ENCODE measurements around the gene SMYD1.

Gene SMYD1

DNA sequence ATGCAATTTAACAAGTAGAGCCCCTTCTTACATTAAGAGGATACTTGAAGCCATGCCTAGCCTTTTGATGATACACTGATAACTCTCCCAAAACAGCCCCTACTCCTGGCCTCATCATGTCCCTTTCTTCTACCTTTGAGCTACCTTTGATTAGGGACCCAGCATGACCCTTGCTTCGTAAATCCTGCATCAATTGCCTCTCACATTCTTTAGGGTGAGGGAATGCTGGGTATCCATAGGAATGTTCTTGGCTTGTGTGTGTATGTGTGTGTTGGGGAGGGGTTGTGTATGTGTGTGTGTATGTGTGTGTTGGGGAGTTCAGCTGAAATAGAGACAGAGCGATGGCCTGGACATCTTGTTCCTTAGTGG is 6.7 kb upstream of the SMYD1 start:
- ATAC-seq: no peak; the same call in 2 of the 3 replicates
- TF ChIP-seq, protein P1, sequence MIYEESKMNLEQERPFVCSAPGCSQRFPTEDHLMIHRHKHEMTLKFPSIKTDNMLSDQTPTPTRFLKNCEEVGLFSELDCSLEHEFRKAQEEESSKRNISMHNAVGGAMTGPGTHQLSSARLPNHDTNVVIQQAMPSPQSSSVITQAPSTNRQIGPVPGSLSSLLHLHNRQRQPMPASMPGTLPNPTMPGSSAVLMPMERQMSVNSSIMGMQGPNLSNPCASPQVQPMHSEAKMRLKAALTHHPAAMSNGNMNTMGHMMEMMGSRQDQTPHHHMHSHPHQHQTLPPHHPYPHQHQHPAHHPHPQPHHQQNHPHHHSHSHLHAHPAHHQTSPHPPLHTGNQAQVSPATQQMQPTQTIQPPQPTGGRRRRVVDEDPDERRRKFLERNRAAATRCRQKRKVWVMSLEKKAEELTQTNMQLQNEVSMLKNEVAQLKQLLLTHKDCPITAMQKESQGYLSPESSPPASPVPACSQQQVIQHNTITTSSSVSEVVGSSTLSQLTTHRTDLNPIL (CRISPR knock-in tag; IDR thresholded peaks at IDR 0.05; ENCODE audit: low read depth): no peak
- TF ChIP-seq PPARA (CRISPR knock-in tag; IDR thresholded peaks at IDR 0.05; ENCODE audit: borderline replicate concordance): no peak
- TF ChIP-seq, protein P2, sequence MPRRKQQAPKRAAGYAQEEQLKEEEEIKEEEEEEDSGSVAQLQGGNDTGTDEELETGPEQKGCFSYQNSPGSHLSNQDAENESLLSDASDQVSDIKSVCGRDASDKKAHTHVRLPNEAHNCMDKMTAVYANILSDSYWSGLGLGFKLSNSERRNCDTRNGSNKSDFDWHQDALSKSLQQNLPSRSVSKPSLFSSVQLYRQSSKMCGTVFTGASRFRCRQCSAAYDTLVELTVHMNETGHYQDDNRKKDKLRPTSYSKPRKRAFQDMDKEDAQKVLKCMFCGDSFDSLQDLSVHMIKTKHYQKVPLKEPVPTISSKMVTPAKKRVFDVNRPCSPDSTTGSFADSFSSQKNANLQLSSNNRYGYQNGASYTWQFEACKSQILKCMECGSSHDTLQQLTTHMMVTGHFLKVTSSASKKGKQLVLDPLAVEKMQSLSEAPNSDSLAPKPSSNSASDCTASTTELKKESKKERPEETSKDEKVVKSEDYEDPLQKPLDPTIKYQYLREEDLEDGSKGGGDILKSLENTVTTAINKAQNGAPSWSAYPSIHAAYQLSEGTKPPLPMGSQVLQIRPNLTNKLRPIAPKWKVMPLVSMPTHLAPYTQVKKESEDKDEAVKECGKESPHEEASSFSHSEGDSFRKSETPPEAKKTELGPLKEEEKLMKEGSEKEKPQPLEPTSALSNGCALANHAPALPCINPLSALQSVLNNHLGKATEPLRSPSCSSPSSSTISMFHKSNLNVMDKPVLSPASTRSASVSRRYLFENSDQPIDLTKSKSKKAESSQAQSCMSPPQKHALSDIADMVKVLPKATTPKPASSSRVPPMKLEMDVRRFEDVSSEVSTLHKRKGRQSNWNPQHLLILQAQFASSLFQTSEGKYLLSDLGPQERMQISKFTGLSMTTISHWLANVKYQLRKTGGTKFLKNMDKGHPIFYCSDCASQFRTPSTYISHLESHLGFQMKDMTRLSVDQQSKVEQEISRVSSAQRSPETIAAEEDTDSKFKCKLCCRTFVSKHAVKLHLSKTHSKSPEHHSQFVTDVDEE (CRISPR knock-in tag; IDR thresholded peaks at IDR 0.05): no peak
- no peak for TF ChIP-seq ZNF565 (CRISPR knock-in tag; conservative IDR thresholded peaks at IDR 0.05; ENCODE audit: low read depth)
- TF ChIP-seq BACH2 (CRISPR knock-in tag; IDR thresholded peaks at IDR 0.05; ENCODE audit: borderline replicate concordance): no peak
- TF ChIP-seq, protein P3, sequence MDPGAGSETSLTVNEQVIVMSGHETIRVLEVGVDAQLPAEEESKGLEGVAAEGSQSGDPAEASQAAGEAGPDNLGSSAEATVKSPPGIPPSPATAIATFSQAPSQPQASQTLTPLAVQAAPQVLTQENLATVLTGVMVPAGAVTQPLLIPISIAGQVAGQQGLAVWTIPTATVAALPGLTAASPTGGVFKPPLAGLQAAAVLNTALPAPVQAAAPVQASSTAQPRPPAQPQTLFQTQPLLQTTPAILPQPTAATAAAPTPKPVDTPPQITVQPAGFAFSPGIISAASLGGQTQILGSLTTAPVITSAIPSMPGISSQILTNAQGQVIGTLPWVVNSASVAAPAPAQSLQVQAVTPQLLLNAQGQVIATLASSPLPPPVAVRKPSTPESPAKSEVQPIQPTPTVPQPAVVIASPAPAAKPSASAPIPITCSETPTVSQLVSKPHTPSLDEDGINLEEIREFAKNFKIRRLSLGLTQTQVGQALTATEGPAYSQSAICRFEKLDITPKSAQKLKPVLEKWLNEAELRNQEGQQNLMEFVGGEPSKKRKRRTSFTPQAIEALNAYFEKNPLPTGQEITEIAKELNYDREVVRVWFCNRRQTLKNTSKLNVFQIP (CRISPR knock-in tag; IDR thresholded peaks at IDR 0.05; ENCODE audit: borderline replicate concordance, low read depth): no peak
- no peak for TF ChIP-seq GLIS3 (CRISPR knock-in tag; IDR thresholded peaks at IDR 0.05)
- no peak for TF ChIP-seq ZNF70 (CRISPR knock-in tag; IDR thresholded peaks at IDR 0.05)
- no peak for TF ChIP-seq TCF4 (CRISPR knock-in tag; IDR thresholded peaks at IDR 0.05; ENCODE audit: borderline replicate concordance)
- TF ChIP-seq CSDC2 (CRISPR knock-in tag; IDR thresholded peaks at IDR 0.05): no peak
- TF ChIP-seq ESRRG (CRISPR knock-in tag; IDR thresholded peaks at IDR 0.05): no peak
- TF ChIP-seq, protein P4, sequence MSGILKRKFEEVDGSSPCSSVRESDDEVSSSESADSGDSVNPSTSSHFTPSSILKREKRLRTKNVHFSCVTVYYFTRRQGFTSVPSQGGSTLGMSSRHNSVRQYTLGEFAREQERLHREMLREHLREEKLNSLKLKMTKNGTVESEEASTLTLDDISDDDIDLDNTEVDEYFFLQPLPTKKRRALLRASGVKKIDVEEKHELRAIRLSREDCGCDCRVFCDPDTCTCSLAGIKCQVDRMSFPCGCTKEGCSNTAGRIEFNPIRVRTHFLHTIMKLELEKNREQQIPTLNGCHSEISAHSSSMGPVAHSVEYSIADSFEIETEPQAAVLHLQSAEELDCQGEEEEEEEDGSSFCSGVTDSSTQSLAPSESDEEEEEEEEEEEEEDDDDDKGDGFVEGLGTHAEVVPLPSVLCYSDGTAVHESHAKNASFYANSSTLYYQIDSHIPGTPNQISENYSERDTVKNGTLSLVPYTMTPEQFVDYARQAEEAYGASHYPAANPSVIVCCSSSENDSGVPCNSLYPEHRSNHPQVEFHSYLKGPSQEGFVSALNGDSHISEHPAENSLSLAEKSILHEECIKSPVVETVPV (CRISPR knock-in tag; IDR thresholded peaks at IDR 0.05): no peak

DNA sequence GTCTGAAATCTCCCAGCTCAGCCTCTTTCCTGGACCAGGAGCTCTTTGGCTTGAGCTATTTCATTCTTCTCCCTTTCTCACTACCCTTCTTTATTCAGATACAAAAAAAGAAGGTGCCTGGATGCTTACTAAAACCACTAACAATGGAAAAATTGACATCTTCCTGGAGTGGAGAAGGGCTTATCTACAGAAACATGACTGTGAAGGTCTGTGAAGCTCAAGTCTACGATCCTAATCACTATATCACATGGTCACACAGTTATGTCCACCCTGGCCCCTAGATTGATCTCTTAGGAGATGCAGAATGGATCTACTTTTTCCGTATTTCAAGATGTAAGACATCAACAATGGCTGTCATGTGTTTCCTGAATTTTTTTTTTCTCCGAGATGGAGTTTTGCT is 6.3 kb upstream of the SMYD1 start:
- no peak for ATAC-seq
- TF ChIP-seq ARNTL (CRISPR knock-in tag; IDR thresholded peaks at IDR 0.05; ENCODE audit: borderline replicate concordance, low read depth) (no peak), ZNF8 (CRISPR knock-in tag; IDR thresholded peaks at IDR 0.05) (no peak), ESRRG (CRISPR knock-in tag; IDR thresholded peaks at IDR 0.05) (no peak), ZNF70 (CRISPR knock-in tag; IDR thresholded peaks at IDR 0.05) (no peak), BACH2 (CRISPR knock-in tag; IDR thresholded peaks at IDR 0.05; ENCODE audit: borderline replicate concordance) (no peak), ZC3H10 (CRISPR knock-in tag; IDR thresholded peaks at IDR 0.05) (no peak), GLIS3 (CRISPR knock-in tag; IDR thresholded peaks at IDR 0.05) (no peak), OSR1 (CRISPR knock-in tag; IDR thresholded peaks at IDR 0.05) (no peak), ZFP3 (CRISPR knock-in tag; IDR thresholded peaks at IDR 0.05) (no peak), TOX (CRISPR knock-in tag; IDR thresholded peaks at IDR 0.05; ENCODE audit: borderline replicate concordance) (no peak), ZFP30 (CRISPR knock-in tag; IDR thresholded peaks at IDR 0.05) (no peak), TCF4 (CRISPR knock-in tag; IDR thresholded peaks at IDR 0.05; ENCODE audit: borderline replicate concordance) (no peak), RARB (CRISPR knock-in tag; IDR thresholded peaks at IDR 0.05) (no peak), ISL1 (CRISPR knock-in tag; IDR thresholded peaks at IDR 0.05) (no peak)
- TF ChIP-seq, protein P2 (CRISPR knock-in tag; IDR thresholded peaks at IDR 0.05): no peak
- TF ChIP-seq, protein P1 (CRISPR knock-in tag; IDR thresholded peaks at IDR 0.05; ENCODE audit: low read depth): no peak
- TF ChIP-seq, protein P5, sequence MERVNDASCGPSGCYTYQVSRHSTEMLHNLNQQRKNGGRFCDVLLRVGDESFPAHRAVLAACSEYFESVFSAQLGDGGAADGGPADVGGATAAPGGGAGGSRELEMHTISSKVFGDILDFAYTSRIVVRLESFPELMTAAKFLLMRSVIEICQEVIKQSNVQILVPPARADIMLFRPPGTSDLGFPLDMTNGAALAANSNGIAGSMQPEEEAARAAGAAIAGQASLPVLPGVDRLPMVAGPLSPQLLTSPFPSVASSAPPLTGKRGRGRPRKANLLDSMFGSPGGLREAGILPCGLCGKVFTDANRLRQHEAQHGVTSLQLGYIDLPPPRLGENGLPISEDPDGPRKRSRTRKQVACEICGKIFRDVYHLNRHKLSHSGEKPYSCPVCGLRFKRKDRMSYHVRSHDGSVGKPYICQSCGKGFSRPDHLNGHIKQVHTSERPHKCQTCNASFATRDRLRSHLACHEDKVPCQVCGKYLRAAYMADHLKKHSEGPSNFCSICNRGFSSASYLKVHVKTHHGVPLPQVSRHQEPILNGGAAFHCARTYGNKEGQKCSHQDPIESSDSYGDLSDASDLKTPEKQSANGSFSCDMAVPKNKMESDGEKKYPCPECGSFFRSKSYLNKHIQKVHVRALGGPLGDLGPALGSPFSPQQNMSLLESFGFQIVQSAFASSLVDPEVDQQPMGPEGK (CRISPR knock-in tag; IDR thresholded peaks at IDR 0.05; ENCODE audit: borderline replicate concordance): no peak
- TF ChIP-seq, protein P3 (CRISPR knock-in tag; IDR thresholded peaks at IDR 0.05; ENCODE audit: borderline replicate concordance, low read depth): no peak
- TF ChIP-seq, protein P4 (CRISPR knock-in tag; IDR thresholded peaks at IDR 0.05): no peak

All from SK-N-SH treated with all-trans-retinoic acid at 6 μM for 48 hours (cell line).